Tibial nerve (tissue), 4 donors: Measurements from ENCODE around the gene PTOV1.

ENCODE experiments used
- EP300 ChIP-seq, 2 donors: sonication (generic); formaldehyde crosslinking; IDR thresholded peaks; one replicate each; pipeline ENCODE4 v1.6.1; 2017; ENCODE audit warnings: antibody characterized with exemption in 2 of 2, mild to moderate bottlenecking in 1 of 2
- POLR2A ChIP-seq, 2 donors: fragments of 450-650 bp; IDR thresholded peaks; one replicate each; pipeline ENCODE4 v1.6.1; 2017; ENCODE audit warnings: antibody characterized with exemption in 2 of 2, mild to moderate bottlenecking in 2 of 2, moderate library complexity in 2 of 2
- TF ChIP-seq, protein P1 (sequence below), 5 experiments: fragments of 200-600 bp in 3 of 5; fragments of 450-650 bp in 2 of 5; sonication (generic) in 3 of 5; IDR thresholded peaks; one replicate each; pipeline ENCODE4 v1.5.1; 2016 to 2019; ENCODE audit warnings: antibody characterized with exemption in 5 of 5, mild to moderate bottlenecking in 3 of 5, moderate library complexity in 2 of 5

DNA sequence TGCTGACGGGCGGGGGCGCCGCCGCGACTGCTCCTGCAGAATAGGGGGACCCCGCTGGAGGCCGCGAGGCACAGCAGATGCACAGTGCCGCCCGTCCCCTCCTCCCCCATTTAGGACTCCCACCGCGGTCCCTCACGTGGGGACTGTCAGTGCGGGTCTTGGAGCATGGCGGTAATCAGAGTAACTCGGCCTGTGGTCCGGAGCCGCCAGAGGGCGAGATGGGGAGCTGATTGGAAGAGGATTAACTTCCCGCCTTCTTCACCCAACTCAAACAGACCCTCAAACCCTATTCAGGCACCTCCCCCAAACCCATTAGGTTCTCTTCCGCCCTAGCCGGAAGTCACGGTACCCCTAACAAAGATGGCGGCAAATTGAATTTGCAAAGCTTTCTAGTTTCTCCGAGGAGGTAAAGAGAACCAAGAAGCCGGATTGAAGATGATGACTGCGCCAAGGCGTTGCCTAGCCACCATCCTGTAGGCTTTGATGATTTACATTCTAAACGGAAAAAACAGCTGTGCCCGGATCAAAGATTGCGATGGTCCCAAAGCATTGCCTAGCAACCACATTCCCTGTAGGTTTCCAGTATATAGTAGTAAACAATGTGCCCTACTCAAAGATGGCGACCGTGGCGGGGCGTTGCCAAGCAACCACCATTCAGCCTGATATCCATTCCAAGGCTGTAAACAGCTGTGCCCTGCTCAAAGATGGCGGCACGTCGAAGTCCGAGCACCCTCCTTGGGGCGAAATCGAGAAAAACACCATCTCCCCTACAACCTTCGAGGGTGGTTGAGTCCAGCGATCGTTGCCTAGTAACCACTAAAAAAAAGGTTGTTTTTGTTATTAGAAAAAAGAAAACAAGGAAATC, 37.7 kb upstream of the PTOV1 start, which contains the start of gene FUZ:
- TF ChIP-seq, protein P1, sequence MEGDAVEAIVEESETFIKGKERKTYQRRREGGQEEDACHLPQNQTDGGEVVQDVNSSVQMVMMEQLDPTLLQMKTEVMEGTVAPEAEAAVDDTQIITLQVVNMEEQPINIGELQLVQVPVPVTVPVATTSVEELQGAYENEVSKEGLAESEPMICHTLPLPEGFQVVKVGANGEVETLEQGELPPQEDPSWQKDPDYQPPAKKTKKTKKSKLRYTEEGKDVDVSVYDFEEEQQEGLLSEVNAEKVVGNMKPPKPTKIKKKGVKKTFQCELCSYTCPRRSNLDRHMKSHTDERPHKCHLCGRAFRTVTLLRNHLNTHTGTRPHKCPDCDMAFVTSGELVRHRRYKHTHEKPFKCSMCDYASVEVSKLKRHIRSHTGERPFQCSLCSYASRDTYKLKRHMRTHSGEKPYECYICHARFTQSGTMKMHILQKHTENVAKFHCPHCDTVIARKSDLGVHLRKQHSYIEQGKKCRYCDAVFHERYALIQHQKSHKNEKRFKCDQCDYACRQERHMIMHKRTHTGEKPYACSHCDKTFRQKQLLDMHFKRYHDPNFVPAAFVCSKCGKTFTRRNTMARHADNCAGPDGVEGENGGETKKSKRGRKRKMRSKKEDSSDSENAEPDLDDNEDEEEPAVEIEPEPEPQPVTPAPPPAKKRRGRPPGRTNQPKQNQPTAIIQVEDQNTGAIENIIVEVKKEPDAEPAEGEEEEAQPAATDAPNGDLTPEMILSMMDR (IDR thresholded peaks at IDR 0.05): peak in 4 of 5 experiments; percentile 8 to 33 (median 22)
- TF ChIP-seq POLR2A (IDR thresholded peaks at IDR 0.05) (no peak), EP300 (IDR thresholded peaks at IDR 0.05) (peak; percentile 80 to 94)
